Stimulated activated CD4-positive, alpha-beta T cell treated with anti-CD3 and anti-CD28 coated beads, Interleukin-12 subunit alpha, Interleukin-12 subunit beta, amount 100 ng/mL, for 48 hours (primary cell): ENCODE results near the gene LZTS2.
"Not testable (repeated sequence)": the region's sequence is repeated elsewhere in the genome, so short reads cannot be mapped to it uniquely, and the experiment has no call there.

Experiments used
- DNase-seq, 3 donors: peaks; one replicate each; pipeline ENCODE4 v3.0.0-alpha.2; 2020; ENCODE audit warnings: low read depth in 2 of 3, low spot score in 1 of 3

LZTS2 gene, protein sequence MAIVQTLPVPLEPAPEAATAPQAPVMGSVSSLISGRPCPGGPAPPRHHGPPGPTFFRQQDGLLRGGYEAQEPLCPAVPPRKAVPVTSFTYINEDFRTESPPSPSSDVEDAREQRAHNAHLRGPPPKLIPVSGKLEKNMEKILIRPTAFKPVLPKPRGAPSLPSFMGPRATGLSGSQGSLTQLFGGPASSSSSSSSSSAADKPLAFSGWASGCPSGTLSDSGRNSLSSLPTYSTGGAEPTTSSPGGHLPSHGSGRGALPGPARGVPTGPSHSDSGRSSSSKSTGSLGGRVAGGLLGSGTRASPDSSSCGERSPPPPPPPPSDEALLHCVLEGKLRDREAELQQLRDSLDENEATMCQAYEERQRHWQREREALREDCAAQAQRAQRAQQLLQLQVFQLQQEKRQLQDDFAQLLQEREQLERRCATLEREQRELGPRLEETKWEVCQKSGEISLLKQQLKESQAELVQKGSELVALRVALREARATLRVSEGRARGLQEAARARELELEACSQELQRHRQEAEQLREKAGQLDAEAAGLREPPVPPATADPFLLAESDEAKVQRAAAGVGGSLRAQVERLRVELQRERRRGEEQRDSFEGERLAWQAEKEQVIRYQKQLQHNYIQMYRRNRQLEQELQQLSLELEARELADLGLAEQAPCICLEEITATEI

DNA sequence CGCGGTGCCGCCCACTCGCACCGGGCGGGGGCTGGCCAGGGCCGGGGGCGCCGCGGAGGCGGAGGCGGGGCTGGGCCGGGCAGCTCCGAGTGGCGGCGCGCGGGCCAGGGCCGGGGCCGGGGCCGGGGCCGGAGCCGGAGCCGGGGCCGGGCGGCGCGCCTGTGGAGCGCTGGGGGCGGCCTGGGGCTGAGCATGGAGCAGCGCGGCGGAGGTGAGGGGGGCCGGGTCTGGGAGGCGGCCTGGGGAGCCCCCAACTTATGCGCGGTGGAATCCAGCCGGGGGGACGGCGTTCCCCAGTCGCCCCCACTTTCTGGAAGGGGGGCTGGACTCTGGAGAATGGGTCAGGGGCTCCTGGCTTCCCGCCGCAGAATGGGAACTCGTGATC is at the start of gene LZTS2:
LZTS2 (plus strand) TSS at position 67 of the 385 bp plus-strand sequence. CDS start 2,731 bp downstream, outside the sequence.
- no peak for DNase-seq

DNA sequence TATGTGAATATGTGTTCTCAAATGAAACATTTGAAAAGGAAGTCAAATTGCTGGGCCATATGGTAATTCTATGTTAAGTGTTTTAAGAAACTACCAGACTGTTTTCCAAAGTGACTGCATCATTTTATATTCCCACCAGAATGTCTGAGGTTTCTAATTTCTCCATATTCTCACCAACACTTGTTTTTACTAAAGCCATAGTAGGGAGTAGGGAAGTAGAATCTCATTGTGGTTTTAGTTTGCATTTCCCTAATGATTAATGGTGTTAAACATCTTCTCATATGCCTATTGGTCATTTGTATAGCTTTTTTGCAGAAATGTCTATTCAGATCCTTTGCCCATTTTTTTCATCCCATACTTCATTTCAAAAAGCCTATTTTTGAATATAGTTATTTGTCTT is 39.4 kb upstream of the LZTS2 start:
- no peak for DNase-seq

DNA sequence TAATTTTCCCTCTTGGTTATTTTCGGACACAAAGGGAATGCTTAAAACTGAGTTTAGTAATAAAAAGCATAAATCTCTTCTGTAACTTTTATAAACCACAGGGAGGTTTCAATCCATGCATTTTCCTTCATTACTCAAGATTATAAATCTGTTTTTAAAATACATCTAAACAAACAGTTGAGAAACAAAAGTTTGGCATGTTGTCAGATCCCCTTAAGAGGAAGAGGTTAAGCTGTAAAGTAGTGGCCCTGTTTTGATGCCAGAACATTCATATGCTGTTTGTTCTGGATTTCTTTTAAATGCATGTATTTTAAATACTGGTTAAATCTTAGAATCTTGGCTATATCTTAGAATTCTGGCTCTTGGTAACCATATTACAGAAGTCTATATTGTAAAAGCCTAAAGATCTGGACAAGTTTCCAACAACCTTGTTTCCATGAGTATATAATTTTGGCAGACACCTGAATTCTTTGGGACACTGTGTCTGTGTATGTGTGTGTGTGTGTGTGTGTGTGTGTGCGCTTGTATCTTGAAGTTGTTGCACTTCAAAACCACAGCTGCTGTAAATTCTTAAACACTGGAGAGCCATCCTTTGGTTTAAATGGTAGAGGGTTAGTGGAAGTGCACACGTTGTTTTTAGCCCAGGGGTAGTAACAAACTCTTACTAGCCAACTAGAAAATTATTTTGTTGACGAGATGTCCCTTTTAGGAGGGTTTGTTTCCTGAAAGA is 37.1 kb upstream of the LZTS2 start:
- no peak for DNase-seq

DNA sequence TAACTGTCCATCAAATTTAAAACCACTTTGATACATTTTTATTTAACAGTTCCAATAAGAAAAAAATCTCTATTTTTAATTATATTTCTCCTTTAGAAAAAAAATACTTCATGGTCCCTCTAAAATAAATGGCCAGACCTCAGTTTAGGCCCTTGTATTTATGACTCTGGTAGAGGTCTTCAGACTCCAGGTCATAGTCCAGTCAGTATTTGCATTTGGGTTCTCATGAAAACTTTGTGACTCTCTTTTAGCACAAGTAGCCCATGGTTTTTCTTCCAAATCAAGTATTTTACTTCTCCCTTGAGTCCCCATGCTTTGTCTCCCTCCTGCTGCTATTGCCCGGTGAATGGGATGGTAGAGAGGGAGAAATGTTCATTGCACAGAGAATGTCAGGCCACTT is 35.8 kb upstream of the LZTS2 start:
- no peak for DNase-seq

DNA sequence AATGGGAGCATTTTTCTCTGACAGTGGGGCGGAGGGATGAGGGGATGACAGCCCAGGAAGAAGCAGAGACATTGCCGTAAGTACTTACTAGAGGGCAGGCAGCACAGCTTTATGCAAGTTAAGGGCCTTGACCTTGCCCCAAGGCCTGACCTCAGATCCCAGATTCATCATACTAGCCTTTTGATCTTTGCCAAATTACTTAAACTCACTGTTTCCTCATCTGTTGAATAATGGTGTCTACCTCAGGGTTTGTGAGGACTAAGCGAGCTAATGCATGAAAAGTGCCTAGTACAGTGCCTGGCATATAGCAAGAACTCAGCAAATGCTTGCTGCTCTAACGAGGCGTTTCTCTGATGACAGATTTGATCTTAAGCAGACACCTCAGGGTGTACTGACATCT is 33.8 kb upstream of the LZTS2 start:
- DNase-seq, result no peak

DNA sequence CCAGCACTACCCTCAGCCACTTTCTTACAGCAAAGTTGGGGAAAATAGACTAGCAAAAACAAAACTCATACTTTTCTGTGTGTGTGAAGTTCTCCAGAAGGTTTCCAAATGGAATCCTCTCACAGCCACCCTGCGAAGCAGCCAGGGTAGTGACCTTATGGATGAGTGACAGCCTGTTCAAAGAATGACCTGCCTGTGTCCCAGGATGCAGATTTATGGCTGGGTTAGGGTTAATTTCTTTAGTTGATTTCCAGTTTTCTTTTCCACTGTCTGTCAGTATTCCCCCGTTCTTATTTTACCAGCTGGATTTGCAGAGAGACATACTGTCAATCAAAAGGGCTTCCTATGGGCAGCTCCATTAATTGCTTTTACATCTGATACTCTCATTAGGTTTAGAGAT is 32.7 kb upstream of the LZTS2 start:
- no peak for DNase-seq

DNA sequence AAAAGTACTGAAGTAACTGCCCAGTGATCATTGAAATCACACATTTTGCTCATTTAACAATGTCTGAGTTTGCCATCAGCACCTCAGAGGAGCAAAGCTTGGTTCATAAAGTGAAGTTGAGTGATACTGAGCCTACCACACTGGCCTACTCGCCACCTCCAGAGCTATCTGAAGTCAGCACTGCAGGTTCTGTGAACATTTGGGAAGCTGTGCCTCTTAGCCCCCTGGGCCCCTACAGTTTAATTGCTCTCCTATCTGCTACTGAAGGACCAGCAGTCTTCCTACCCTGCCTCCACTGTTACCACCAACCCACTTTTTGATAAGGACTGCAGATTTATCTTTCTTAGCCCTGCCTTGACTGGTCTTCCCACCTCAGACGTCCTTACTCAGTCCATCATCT is 32.3 kb upstream of the LZTS2 start:
- DNase-seq, result no peak

DNA sequence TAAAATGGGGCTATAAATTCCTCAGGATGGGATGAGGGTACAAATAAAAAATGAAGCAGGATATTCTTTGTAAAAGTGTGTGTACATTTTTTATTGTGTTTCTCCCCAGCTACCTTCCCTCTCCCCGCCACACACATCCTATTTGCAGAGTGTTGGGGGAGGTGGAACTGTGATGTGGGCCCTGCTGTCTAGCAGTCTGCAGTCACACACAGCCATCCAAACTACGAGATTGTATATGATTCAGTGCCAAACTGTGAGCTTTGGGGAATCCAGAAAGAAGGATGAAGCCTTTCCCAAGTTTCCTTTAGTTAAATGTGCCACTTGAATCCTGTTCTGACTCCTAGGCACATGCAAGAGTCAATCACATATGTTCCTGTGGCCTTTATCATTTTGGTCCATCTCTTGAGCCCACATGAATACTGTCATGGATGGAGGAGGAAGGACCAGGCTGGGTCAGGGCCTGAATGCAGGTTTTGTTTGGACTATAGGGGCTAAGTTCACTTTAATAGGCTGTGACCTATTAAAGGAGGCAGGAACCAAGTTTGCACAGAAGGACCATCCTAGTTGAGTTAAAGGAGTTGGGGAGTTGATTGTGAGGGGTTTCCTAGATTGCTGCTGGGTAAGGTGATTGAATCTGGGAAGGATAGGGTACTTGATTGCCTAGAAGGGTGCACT is 31.4 kb upstream of the LZTS2 start:
- DNase-seq, result no peak

DNA sequence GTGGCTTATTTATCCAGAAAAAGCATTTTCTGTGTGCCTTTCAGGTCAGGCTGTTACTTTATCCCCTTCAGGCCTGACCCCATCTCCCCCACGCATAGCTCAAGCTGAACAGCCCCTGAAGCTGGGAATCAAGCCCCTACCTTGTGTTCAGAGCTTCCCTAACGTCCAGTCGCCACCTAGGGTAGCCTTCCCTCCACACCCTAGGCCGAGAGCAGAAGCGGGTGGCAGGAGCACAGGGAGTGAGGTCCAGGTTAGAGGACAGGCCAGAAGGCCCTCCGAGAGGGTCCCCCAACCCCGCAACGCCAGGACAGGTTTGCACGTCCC is 30.8 kb upstream of the LZTS2 start:
- no peak for DNase-seq

DNA sequence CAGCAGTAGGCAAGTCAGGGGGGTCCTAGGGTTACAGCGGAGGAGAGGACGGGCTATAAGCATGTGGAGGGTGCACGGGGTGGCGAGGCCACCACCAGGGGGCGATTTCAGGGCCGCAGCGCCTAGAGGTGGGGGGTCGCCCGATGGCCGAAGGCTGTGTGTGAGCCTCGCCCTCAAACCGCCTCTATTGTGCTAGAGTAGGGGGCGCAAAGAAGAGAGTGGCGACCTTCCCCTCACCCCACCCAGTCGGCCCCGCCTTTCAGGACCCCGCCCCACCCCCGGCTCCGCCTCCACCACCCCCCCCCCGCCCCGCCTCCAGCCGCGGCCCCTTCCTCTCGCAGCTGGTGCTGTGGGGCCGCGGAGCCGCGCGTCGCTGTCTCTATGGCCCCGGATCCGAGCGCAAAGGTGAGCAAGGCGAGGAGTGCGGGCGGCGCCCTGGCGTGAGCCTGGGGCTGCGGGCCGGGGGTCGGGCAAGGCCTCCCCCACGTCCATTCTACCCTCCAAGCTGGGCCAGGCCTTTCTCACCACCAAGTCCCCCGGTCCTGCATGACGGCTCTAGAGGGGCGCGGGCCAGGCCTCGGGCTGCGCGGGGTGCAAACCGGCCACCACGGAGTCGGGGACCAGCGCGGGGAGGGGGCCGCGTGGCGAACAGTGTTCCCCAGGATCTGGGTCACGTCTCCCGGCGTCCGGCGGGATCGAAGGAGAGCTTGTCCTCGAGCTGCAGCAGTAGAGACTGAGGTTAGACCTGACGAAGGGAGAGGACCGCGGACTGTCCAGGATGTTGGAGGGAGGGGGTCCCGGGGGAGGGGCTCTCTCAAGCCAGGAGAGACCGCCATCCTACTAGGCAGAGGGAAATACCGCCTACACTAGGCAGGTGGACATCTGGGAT is 30.2 kb upstream of the LZTS2 start, which contains the start of gene SEMA4G:
SEMA4G (plus strand) TSS at position 318 of the 889 bp plus-strand sequence. CDS start 3,409 bp downstream, outside the sequence.
- peak in 2 of 3 donors; percentile 11 to 19 for DNase-seq

DNA sequence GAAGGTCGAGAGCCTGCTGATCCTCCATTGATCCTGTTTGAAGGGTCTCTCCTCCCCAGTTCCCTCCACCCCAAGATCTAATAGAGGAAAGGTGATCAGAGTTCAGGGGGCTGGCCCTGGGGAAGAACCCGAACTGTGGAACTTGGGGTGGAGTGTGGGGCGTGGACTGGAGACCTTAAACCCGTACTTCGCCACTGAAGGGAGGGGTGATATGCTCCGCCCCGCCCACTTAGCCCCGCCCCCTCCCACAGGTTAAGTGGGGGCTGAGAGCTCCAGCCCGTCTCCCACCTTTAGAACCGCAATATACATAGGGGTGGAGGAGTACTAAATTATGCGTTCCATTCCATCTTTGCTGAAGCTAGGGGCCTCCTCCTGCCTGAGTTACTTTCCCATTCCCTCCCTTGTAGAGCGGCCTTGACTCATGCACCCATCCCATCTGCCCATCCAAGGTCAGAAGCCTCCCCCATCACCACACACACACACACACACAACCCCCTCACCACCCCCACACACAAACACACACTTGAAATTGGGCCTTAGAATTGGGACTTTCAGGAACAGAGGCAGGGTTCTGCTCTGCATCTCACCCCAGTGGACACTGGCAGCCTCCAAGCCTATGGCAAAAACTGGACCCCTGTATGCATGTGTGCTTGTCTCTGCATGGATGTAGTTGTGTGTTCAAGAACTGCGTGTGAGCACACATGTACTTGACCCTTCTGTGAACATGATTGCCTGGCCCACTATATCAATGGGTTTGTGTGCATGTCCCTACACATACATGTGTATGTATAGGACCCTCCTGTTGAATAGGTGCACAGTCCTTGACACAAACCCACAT is 29.3 kb upstream of the LZTS2 start:
- no peak for DNase-seq

DNA sequence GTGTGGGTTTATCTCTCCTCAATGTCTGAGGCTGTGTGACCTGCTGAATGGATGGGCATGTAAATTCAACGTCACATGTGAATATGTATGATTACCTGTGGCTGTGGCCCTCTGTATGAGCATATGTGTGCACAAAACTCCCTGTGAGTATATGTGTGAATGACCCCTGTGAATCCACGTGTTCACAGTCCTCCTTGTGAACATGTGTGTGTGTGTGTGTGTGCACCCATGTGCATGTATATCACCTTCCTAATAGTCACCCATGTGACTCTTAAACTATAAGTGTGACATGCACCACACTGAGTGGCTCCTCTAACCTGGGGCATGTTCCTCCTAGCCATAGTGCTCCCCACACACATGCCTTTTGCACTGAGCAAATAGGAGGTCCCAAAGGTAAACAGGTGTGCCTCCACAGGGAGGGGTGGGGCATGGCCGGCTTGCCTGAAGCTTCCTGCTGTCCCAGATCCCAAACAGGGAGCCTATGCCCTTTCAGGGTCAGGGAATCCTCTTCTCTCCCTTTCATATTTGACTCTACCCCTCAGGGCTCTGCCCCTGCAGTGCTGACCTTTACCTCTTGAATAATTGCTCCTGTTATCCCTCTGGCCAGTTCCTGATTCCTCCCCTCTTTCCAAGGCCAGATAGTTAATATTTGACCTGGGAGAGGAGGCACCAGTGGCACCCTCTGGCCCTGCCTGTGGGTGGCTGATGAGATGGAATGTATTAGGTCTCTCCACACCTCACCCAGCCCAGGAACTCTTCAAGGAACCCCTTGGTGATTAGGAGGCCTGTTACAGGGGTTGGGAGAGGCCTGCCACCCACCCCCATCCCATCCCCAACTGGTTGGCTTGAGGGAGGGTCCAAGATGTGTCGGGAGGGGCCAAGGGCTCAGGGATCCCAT is 28.4 kb upstream of the LZTS2 start:
- no peak for DNase-seq

DNA sequence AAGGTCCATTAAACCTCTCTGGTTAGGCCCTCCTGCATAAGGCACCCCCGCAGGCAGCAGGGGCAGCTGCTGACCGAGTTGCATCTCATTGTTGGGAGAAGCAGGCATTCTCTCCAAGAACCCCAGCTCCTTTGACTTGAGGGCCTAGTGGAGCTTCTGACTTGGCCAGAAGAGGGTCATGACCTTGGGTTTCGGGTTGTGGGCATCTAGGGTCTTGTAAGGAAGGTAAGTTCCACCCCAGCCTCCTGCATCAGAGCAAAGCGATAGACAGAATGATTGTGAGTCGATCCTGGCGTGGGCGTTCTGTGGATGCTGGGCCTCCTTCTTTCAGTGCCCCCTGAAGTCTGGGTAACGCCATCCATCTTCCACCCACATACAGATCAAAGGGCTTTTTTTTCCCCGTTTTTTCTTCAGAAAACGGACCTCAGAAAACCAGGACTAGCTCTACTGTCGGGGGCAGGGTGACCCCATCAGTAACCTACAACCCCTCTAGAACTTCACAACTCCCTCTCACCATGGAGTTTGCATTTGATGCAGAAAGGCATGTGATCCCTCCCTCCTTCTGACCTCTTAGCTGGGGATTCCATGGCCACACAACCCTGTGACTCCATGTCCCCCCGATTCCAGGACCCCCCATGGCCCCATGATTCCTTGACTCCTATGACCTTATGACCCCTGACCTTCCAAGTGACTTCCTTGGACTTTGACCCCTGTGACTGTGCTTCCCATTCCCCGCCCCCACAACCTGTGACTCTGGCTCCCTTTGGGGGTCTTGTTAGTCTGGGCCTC is 27.3 kb upstream of the LZTS2 start:
- DNase-seq, result no peak

DNA sequence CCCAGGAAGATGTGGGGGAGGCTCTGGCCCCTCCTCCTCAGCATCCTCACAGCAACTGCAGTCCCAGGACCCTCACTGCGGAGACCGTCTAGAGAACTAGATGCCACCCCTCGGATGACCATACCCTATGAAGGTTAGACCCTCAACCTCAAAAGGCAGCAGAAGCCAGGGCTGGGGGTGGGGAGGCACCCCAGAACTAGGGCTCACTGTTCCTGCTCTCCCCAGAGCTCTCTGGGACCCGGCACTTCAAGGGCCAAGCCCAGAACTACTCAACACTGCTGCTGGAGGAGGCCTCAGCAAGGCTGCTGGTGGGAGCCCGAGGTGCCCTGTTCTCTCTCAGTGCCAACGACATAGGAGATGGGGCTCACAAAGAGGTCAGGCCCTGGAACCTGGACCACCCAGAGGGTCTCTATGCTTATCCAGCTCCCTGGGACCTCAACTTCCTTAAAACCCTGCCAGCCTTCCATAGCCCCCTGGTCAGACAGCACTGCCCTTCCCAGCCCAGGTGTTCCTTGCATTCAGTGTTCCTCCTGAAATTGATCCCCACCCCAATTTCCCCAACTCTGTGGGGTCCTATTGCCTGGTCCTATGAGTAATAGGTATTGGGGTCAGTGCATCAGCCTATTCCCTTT is 26.6 kb upstream of the LZTS2 start:
- no peak for DNase-seq

DNA sequence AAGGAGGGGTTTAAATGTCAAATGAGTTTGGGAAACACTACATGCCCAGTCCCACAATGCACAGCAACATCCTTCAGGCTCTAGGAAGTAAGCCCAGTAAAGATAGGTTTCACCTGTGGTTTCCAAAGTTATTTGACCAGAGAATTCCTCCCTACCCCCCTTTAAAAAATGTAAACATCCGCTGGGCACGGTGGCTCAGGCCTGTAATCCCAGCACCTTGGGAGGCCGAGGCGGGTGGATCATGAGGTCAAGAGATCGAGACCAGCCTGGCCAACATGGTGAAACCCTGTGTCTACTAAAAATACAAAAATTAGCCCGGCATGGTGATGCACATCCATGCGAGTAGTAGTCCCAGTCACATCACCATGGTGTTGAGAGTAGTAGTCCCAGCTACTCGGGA is 24.2 kb upstream of the LZTS2 start:
- not testable (repeated sequence) for DNase-seq

DNA sequence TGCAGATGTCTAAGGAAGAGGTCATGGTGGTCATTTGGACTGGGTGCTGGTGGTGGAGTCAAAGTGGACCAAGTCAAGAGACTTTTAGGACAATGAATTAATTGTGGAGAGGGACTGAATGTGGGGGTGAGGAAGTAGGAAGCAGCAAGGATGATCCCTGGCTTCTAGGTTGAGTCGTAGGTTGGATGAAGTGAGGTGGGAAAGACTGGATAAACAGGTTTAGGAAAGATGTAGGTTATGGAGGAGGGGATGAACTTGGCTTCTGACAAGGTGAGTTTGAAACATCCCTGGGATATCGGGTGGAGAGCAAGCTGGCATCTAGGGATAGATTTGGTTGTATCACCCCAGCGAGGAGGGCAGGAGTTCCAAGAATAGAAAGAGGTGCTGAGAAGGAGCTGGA is 22.7 kb upstream of the LZTS2 start:
- no peak for DNase-seq

DNA sequence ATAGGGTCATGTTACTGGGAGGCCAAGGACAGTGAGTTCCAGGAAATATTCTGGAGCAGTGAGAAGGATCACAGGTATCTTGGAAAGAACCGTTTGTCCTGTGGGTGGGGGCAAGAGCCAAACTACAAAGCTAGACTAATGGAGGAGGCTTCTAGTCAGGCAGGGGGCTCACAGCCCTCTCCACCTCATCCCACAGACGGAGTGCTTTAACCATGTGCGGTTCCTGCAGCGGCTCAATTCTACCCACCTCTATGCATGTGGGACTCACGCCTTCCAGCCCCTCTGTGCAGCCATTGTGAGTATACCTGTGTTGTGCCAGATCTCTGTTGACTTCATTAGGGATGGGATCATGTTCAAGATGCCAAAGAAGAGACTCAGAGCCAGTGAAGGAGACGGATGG is 22.2 kb upstream of the LZTS2 start:
- DNase-seq, result no peak
